Transverse colon (tissue), 4 donors: ENCODE results near the gene PPID. TPM values are rescaled to one million over a fixed set of nuclear protein-coding genes. Genes with fewer than 3 reads are reported as not detected.

Source experiments
- DNase-seq: peaks from one replicate; pipeline ENCODE4 v3.0.0-alpha.2; 2019
- H3K27ac ChIP-seq, 4 donors: fragments of 200-600 bp; sonication (generic); 2 replicates each; pipeline ENCODE4 v1.5.1; 2016 to 2018; ENCODE audit warnings: inconsistent platforms in 4 of 4
- H3K27me3 ChIP-seq: fragments of 200-600 bp; sonication (generic); 2 replicates; pipeline ENCODE4 v1.5.1; 2017; ENCODE audit warnings: inconsistent platforms
- H3K36me3 ChIP-seq, 4 donors: fragments of 200-600 bp; sonication (generic); 2 replicates each; pipeline ENCODE4 v1.5.1; 2017 to 2019; ENCODE audit warnings: inconsistent platforms in 4 of 4
- H3K4me1 ChIP-seq, 4 donors: fragments of 200-600 bp; sonication (generic); 2 replicates each; pipeline ENCODE4 v1.5.1; 2017 to 2020; ENCODE audit warnings: inconsistent platforms in 4 of 4
- H3K4me3 ChIP-seq, 4 donors: fragments of 200-600 bp; sonication (generic); 1 replicate in 1 of 4; 2 replicates in 3 of 4; pipeline versions ENCODE4 v1.5.1 to v1.6.1; 2017 to 2019; ENCODE audit warnings: inconsistent platforms in 4 of 4
- H3K9me3 ChIP-seq, 2 donors: fragments of 200-600 bp; sonication (generic); 2 replicates each; pipeline ENCODE4 v1.5.1; 2017 to 2019; ENCODE audit warnings: inconsistent platforms in 2 of 2
- CTCF ChIP-seq, 5 experiments: fragments of 200-600 bp in 3 of 5; fragments of 450-650 bp in 2 of 5; sonication (generic) in 3 of 5; IDR thresholded peaks; 1 replicate in 2 of 5; 2 replicates in 3 of 5; pipeline ENCODE4 v1.5.1; 2016 to 2017; ENCODE audit warnings: antibody characterized with exemption in 5 of 5, inconsistent platforms in 3 of 5, mild to moderate bottlenecking in 2 of 5, moderate library complexity in 1 of 5
- EP300 ChIP-seq: sonication (generic); formaldehyde crosslinking; IDR thresholded peaks from one replicate; pipeline ENCODE4 v1.6.1; 2017; ENCODE audit warnings: antibody characterized with exemption, low read depth
- POLR2A ChIP-seq: fragments of 450-650 bp; IDR thresholded peaks from one replicate; pipeline ENCODE4 v1.6.1; 2016; ENCODE audit warnings: antibody characterized with exemption, mild to moderate bottlenecking, moderate library complexity
- POLR2AphosphoS5 ChIP-seq, 3 donors: sonication (generic); formaldehyde crosslinking; IDR thresholded peaks; one replicate each; pipeline ENCODE4 v1.6.1; 2016; ENCODE audit warnings: antibody characterized with exemption in 3 of 3
- WGBS, 2 donors: methylation state at CpG; one replicate each; pipeline ENCODE4 v1.1.5; 2018; ENCODE audit warnings: low coverage in 1 of 2; 5-methylcytosine and 5-hydroxymethylcytosine counted together
- in situ Hi-C, 4 donors: fragments of 200-750 bp; cut with MboI; loops; one replicate each; pipeline versions ENCODE4 v1.15.0 to v1.15.1; 2017; ENCODE audit warnings: low sequenced_read_pairs in 3 of 4, low pct_ligation_motif_present in 1 of 4, low pct_unique_long_range_greater_than_20kb in 1 of 4
- intact Hi-C: fragments of 100-400 bp; cut with DNase I; formaldehyde crosslinking; loops from one replicate; pipeline ENCODE4 v1.15.1; 2023; ENCODE audit warnings: low total_unique reads
- total RNA-seq, 4 donors: library from RNA; depleted of rRNA; stranded (reverse); fragments of >200 nt; gene quantifications; one replicate each; pipeline ENCODE4 v1.1.0, GENCODE V29; 2016

Gene PPID
- total RNA-seq, 4 donors from 2014 or later: 7.9 to 21.8 (median 12.8) TPM

GRCh38 chr4:158768555-158769174, 45.5 kb upstream of the PPID start, which contains the start of gene FNIP2:
Gene FNIP2, plus strand, starts transcription at chr4:158769026. Its CDS starts 187 bp downstream, at chr4:158769213.
- DNase-seq: peak; percentile 86
- H3K36me3 ChIP-seq: no peaks in the 10 kb centered on the region
- intact Hi-C loops (loop anchor here (5.0 kb wide), 1 partner anchor 44 kb away; no protein-coding TSS in a partner anchor), in situ Hi-C loops (no loop called here)
- H3K4me3 ChIP-seq: peak within 1 kb of the TSS; percentile 81 to 92 (median 87)
- H3K9me3 ChIP-seq: no peaks in the 10 kb centered on the region
- peaks cover 9 to 44% (median 32%) of the 10 kb centered on the region in 4 donors for H3K4me1 ChIP-seq
- 3% methylated on average over 27 of the region's 88 CpGs; no CpG with 5 or more reads in 1 of the 2 donors for WGBS, 2 donors
- H3K27me3 ChIP-seq: no peaks in the 10 kb centered on the region
- peak within 1 kb of the TSS; percentile 92 to 93 (median 92) for H3K27ac ChIP-seq
- TF ChIP-seq CTCF (IDR thresholded peaks at IDR 0.05) (no peak), EP300 (no peak), POLR2AphosphoS5 (IDR thresholded peaks at IDR 0.05) (peak; percentile 68 to 80 (median 72)), POLR2A (peak; percentile 55)

- Histone ChIP-seq H3K4me3 (no peak overlapping the region), H3K4me1 (peaks cover 6 to 34% (median 31%) of the 10 kb centered on the region in 4 donors), H3K27me3 (no peaks in the 10 kb centered on the region), H3K36me3 (no peaks in the 10 kb centered on the region), H3K9me3 (no peaks in the 10 kb centered on the region), H3K27ac (peak overlapping the region in 3 of 4 donors; percentile 92 to 93 (median 93))
- WGBS, 2 donors: 40 to 50% methylated on average over 2 of the region's 2 CpGs
- TF ChIP-seq EP300: no peak
- no peak for TF ChIP-seq POLR2AphosphoS5 (IDR thresholded peaks at IDR 0.05)
- TF ChIP-seq CTCF (IDR thresholded peaks at IDR 0.05): no peak
- TF ChIP-seq POLR2A: no peak
- intact Hi-C loops (loop anchor here (5.0 kb wide), 1 partner anchor 45 kb away; no protein-coding TSS in a partner anchor), in situ Hi-C loops (no loop called here)
- no peak for DNase-seq
Observed at GRCh38 chr4:158767451-158767850, 44.3 kb upstream of the PPID start.

- DNase-seq: no peak
- Histone ChIP-seq H3K9me3 (no peaks in the 10 kb centered on the region), H3K4me3 (no peak overlapping the region), H3K4me1 (peaks cover 5 to 25% (median 24%) of the 10 kb centered on the region in 4 donors), H3K27ac (peak overlapping the region in 1 of 4 donors; percentile 27), H3K36me3 (no peaks in the 10 kb centered on the region), H3K27me3 (no peaks in the 10 kb centered on the region)
- in situ Hi-C loops (no loop called here), intact Hi-C loops (loop anchor here (5.0 kb wide), 1 partner anchor 46 kb away; no protein-coding TSS in a partner anchor)
- no peak for TF ChIP-seq CTCF (IDR thresholded peaks at IDR 0.05)
- 68 to 78% methylated on average over 3 to 6 of the region's 6 CpGs for WGBS, 2 donors
Observed at GRCh38 chr4:158766434-158767044, 43.3 kb upstream of the PPID start.

GRCh38 chr4:158763462-158763861, 40.3 kb upstream of the PPID start:
- TF ChIP-seq EP300 (no peak), POLR2AphosphoS5 (IDR thresholded peaks at IDR 0.05) (no peak), CTCF (IDR thresholded peaks at IDR 0.05) (no peak), POLR2A (no peak)
- no peak for DNase-seq
- Histone ChIP-seq H3K36me3 (no peaks in the 10 kb centered on the region), H3K4me1 (peaks cover 0 to 7% (median 7%) of the 10 kb centered on the region in 4 donors), H3K9me3 (no peaks in the 10 kb centered on the region), H3K27ac (no peak overlapping the region), H3K27me3 (no peaks in the 10 kb centered on the region), H3K4me3 (no peak overlapping the region)
- 48 to 50% methylated on average over 2 of the region's 2 CpGs for WGBS, 2 donors
- in situ Hi-C loops (loop anchor here in 1 of 4 donors (5.0 kb wide), 1 partner anchor 36 kb away; no protein-coding TSS in a partner anchor), intact Hi-C loops (no loop called here)
